ENCODE measurements around the gene ZNF853. TPM values are rescaled to one million over a fixed set of nuclear protein-coding genes. Genes with fewer than 3 reads are reported as not detected.

ZNF853 gene
- total and polyA plus RNA-seq, 2 of the 8 experiments (the other 6 are each of a cell fraction or from before 2014, with no cell fraction given) = 4.3 to 5.7 TPM

DNA sequence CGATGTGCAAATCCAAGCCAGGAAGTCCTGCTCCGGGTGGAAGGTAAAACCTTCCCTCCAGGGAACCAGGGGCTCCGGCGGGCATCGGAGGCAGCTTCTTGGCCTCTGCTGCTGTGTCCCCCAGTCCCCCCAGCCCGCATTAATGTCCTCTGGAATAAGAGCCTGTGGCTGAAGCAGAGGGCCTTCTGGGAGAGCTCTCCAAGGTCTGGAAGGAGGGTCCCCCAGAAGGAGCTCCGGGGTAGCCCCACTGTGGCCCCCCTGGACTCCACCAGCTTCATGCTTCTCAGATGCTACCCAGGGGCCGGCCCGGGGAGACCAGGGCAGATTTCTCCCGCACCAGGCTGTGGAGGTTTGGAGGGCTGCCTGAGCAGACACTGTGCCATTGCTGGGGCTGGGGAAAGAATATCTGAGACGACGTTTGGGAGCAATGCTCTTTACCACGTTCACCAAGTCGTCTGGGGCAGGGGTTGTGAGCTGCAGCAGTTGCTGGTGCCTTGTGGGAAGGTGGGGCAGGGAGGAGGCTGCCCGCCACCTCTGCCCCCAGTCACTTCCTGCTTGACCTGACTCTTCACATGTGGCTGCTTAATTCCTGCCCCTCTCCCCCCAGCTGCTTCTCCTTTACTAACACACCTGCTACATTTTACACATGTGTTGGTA is 8.3 kb downstream of the ZNF853 start:
- H3K14ac ChIP-seq (ENCODE audit: insufficient read length) = no peak overlapping the region
- no peak overlapping the region for H3K4ac ChIP-seq (replicated peaks; ENCODE audit: insufficient read length, low read depth, low read length)
- H3K36me3 ChIP-seq (ENCODE audit: control insufficient read depth in 2 of 4, insufficient read depth in 4 of 4, low read length in 3 of 4) = peaks cover 2 to 21% (median 6%) of the 10 kb centered on the region in 4 experiments; a peak in 4 of 8 replicates
- no peak overlapping the region for H4K91ac ChIP-seq (replicated peaks; ENCODE audit: insufficient read length, low read length)
- no peaks in the 10 kb centered on the region for H3K4me1 ChIP-seq (replicated peaks in 1 of 4; ENCODE audit: control insufficient read depth in 3 of 4, insufficient read depth in 4 of 4, low read length in 3 of 4)
- H3K4me2 ChIP-seq (ENCODE audit: insufficient read depth in 1 of 2, low read depth in 2 of 2, low read length in 2 of 2) = no peak overlapping the region
- H2AFZ ChIP-seq (ENCODE audit: low read length) = no peak overlapping the region
- CTCF ChIA-PET (ENCODE audit: partially characterized antibody) = no interaction called here
- 86% methylated on average over 15 of the region's 15 CpGs; no CpG with 5 or more reads in 1 of the 2 experiments for WGBS, 2 experiments (ENCODE audit: extremely low coverage in 1 of 2, insufficient coverage in 1 of 2, insufficient read length in 1 of 2, insufficient replicate concordance in 2 of 2, low coverage in 1 of 2, low lambda C conversion rate in 2 of 2, missing lambda C conversion rate in 1 of 2)
- H4K8ac ChIP-seq (ENCODE audit: extremely low read depth, insufficient read depth, low read length) = no peak overlapping the region
- DNase-seq (ENCODE audit: low read depth in 1 of 2, low spot score in 2 of 2) (no peak), FAIRE-seq (no peak)
- H4K20me1 ChIP-seq (replicated peaks in 1 of 2; ENCODE audit: control insufficient read depth in 1 of 2, insufficient read depth in 2 of 2, low read length in 2 of 2) = peaks cover 3 to 5% of the 10 kb centered on the region in 2 experiments
- no peak overlapping the region for H3K4me3 ChIP-seq (ENCODE audit: extremely low read depth in 1 of 4, insufficient read depth in 2 of 4, low read depth in 3 of 4, low read length in 4 of 4)
- H2BK15ac ChIP-seq (ENCODE audit: low read length) = no peak overlapping the region
- H3K23ac ChIP-seq (ENCODE audit: insufficient read length) = no peak overlapping the region
- H3K79me1 ChIP-seq (ENCODE audit: low read depth, low read length) = peaks cover 2% of the 10 kb centered on the region; the same call in 1 of the 2 replicates
- no peaks in the 10 kb centered on the region; a peak in 1 of 4 replicates for H3K9me3 ChIP-seq (ENCODE audit: insufficient read depth in 2 of 2, low read depth in 1 of 2, low read length in 1 of 2)
- no peak overlapping the region for H2BK120ac ChIP-seq (replicated peaks; ENCODE audit: low read depth, low read length)
- no peaks in the 10 kb centered on the region for H3K23me2 ChIP-seq (ENCODE audit: low read depth, low read length)
- no peak overlapping the region for H4K5ac ChIP-seq (ENCODE audit: insufficient read length, low read depth, low read length)
- H3K79me2 ChIP-seq (ENCODE audit: control insufficient read depth in 1 of 2, insufficient read depth in 2 of 2, low read length in 2 of 2) = no peaks in the 10 kb centered on the region
- no peak overlapping the region for H3K27ac ChIP-seq (ENCODE audit: low read depth, low read length)
- H2AK5ac ChIP-seq (ENCODE audit: low read depth, low read length) = no peak overlapping the region
- POLR2A ChIA-PET (ENCODE audit: partially characterized antibody) = no interaction called here
- no peaks in the 10 kb centered on the region for H3K27me3 ChIP-seq (replicated peaks in 1 of 4; ENCODE audit: control insufficient read depth in 3 of 4, extremely low read depth in 1 of 4, insufficient read depth in 3 of 4, low read length in 3 of 4)
- H2BK20ac ChIP-seq (ENCODE audit: low read length) = no peak overlapping the region
- H3K18ac ChIP-seq (ENCODE audit: extremely low read depth, low read length) = no peak overlapping the region
- H2BK5ac ChIP-seq (ENCODE audit: low read depth, low read length) = no peak overlapping the region
- H2BK12ac ChIP-seq (ENCODE audit: low read depth, low read length) = no peak overlapping the region
- H3K56ac ChIP-seq (replicated peaks; ENCODE audit: insufficient read length, low read depth, low read length) = no peak overlapping the region
- no peak overlapping the region for H3K9ac ChIP-seq (replicated peaks in 1 of 4; ENCODE audit: extremely low read depth in 1 of 4, low read depth in 3 of 4, low read length in 3 of 4)
- TF ChIP-seq PHF8 (conservative IDR thresholded peaks at IDR 0.05; ENCODE audit: low read depth, low read length) = no peak
- TF ChIP-seq RFX5 (IDR thresholded peaks at IDR 0.05; ENCODE audit: borderline replicate concordance, low read depth, low read length) = no peak
- no peak for TF ChIP-seq RNF2 (IDR thresholded peaks at IDR 0.05; ENCODE audit: borderline replicate concordance, low read depth, low read length, missing control alignments, poor library complexity, severe bottlenecking)
- no peak for TF ChIP-seq CHD1 (IDR thresholded peaks at IDR 0.05; ENCODE audit: low read depth, low read length)
- TF ChIP-seq NRF1 (IDR thresholded peaks at IDR 0.05; ENCODE audit: low read depth, low read length) = no peak
- TF ChIP-seq POLR2A (IDR thresholded peaks at IDR 0.05; ENCODE audit: control extremely low read depth in 1 of 2, low read depth in 2 of 2, low read length in 2 of 2) = no peak
- TF ChIP-seq CTBP2 (IDR thresholded peaks at IDR 0.05; ENCODE audit: borderline replicate concordance, insufficient read depth, insufficient read length, low read length) = no peak
- TF ChIP-seq, protein P1, sequence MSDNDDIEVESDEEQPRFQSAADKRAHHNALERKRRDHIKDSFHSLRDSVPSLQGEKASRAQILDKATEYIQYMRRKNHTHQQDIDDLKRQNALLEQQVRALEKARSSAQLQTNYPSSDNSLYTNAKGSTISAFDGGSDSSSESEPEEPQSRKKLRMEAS (IDR thresholded peaks at IDR 0.05) = no peak
- TF ChIP-seq POLR2AphosphoS5 (IDR thresholded peaks at IDR 0.05; ENCODE audit: low read depth, low read length) = no peak
- TF ChIP-seq KDM5A (IDR thresholded peaks at IDR 0.05; ENCODE audit: low read length) = no peak
- TF ChIP-seq SP4 (IDR thresholded peaks at IDR 0.05; ENCODE audit: low read length) = no peak
- no peak for TF ChIP-seq TAF1 (IDR thresholded peaks at IDR 0.05; ENCODE audit: low read depth, low read length)
- TF ChIP-seq BCL11A (IDR thresholded peaks at IDR 0.05; ENCODE audit: low read depth in 2 of 2, low read length in 2 of 2) = no peak
- no peak for TF ChIP-seq TAF7 (optimal IDR thresholded peaks at IDR 0.05; ENCODE audit: borderline replicate concordance, low read depth, low read length)
